Skeletal muscle satellite cell (primary cell): Measurements from ENCODE around the gene TCEAL5. TPM values are rescaled to one million over a fixed set of nuclear protein-coding genes. Genes with fewer than 3 reads are reported as not detected.
"Not testable (repeated sequence)": the region's sequence is repeated elsewhere in the genome, so short reads cannot be mapped to it uniquely, and the experiment has no call there.

ENCODE experiments used
- H3K27me3 ChIP-seq: 2 replicates; pipeline ENCODE4 v1.7.0; 2013; ENCODE audit warnings: low read length; ENCODE audit not compliant: control insufficient read depth, insufficient read depth
- H3K36me3 ChIP-seq: 2 replicates; pipeline ENCODE4 v1.7.0; 2013; ENCODE audit warnings: mild to moderate bottlenecking, control low read depth, low read length; ENCODE audit not compliant: insufficient read depth
- H3K4me1 ChIP-seq: 2 replicates; pipeline ENCODE4 v1.7.0; 2013; ENCODE audit warnings: low read length; ENCODE audit not compliant: control insufficient read depth, insufficient read depth
- H3K4me2 ChIP-seq: 2 replicates; pipeline ENCODE4 v1.7.0; 2013; ENCODE audit warnings: mild to moderate bottlenecking, low read length
- H3K4me3 ChIP-seq: 2 replicates; pipeline ENCODE4 v1.7.0; 2013; ENCODE audit warnings: low read length
- H3K9ac ChIP-seq: 2 replicates; pipeline ENCODE4 v1.7.0; 2013; ENCODE audit warnings: mild to moderate bottlenecking, low read depth, low read length, moderate library complexity
- H3K9me3 ChIP-seq: replicated peaks from 2 replicates; pipeline ENCODE4 v1.7.0; 2013; ENCODE audit warnings: mild to moderate bottlenecking, control low read depth, low read length
- total RNA-seq: library from RNA; depleted of rRNA; stranded (reverse); fragments of >200 nt; gene quantifications from 2 replicates; pipeline ENCODE4 v1.2.3, GENCODE V29; 2012; rRNA removed

TCEAL5 gene
- not detected in 2 replicates for total RNA-seq

DNA sequence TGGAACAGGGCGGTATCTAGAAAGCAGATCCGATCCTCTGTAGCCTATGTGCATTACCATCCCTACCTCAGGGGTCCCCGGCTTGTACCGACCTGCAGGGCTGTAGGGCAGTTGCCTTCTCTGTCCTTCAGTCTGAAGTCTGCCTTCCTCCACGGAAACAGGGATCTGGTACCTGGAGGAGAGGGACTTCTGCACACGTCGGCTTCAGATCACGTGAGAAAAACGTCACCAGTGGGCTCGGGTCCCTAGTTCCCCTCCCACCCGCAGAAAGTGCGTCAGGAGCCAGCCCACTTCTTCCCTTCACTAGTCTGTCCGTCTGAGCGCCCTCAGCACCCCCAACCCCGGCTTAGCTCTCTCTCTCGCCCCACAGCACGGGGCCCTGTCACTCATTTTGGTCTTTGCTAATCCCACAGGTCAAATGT is at the start of gene TCEAL5:
Gene TCEAL5, minus strand, starts transcription at position 170 of the 422 bp plus-strand sequence. CDS start 2,187 bp downstream, outside the sequence.
- Histone ChIP-seq H3K4me3 (no peak within 1 kb of the TSS), H3K9ac (no peak within 1 kb of the TSS), H3K9me3 (no peaks in the 10 kb centered on the region), H3K4me2 (no peak within 1 kb of the TSS), H3K36me3 (no peaks in the 10 kb centered on the region), H3K4me1 (no peaks in the 10 kb centered on the region), H3K27me3 (peaks cover 90% of the 10 kb centered on the region)

- no peak overlapping the region for H3K4me2 ChIP-seq
- no peaks in the 10 kb centered on the region for H3K4me1 ChIP-seq
- H3K27me3 ChIP-seq, result peaks cover 32% of the 10 kb centered on the region
- H3K9me3 ChIP-seq, result no peaks in the 10 kb centered on the region
- no peak overlapping the region for H3K4me3 ChIP-seq
- no peaks in the 10 kb centered on the region for H3K36me3 ChIP-seq
- no peak overlapping the region for H3K9ac ChIP-seq
These were observed 34.8 kb upstream of the TCEAL5 start for GRCh38 chrX:103311399-103311780.

DNA sequence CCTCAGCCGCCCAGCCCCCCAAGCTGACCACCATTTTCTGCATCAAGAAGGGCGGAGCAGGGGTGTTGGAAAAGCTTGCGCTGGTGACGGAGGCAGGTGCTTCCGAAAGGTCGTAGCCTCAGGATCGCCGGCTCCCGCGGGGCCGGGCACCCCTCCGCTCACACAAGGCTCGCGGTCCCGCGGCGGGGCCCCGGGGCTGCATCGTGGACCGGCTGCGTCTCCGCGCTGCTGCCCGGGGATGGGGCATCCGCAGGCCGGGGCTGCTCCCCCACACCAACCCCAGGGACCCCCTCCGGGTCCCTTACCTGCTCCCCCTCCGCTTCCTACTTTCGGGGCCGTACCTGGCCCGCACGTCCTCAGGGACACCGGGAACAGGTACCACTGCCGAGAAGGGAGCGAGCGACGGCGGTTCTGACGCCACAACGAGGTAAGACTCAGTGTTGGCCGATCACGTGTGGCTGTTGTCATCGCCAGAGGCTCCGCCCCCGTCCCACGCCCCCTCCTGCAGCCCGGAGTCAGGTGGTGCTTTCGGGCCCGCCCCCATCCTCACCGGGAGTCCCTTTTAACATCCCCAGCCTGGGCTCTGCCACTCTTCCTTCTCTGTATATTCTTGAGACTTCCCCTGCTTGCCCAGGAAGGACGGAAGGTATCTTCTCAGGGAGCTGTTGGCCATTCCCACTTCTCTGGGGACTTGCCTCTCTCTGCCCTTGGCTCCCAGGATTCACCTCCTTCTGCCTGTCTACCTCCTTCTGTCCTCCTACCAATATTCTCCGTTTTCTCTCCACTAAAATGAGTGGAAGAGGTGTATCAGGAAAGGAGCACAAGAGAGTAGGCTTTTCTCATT is 34.2 kb upstream of the TCEAL5 start, which contains the start of gene BEX2:
Gene BEX2, minus strand, starts transcription at position 436 of the 844 bp plus-strand sequence. CDS start 1,014 bp downstream, outside the sequence.
- Histone ChIP-seq H3K4me1 (no peaks in the 10 kb centered on the region), H3K9ac (no peak within 1 kb of the TSS), H3K9me3 (no peaks in the 10 kb centered on the region), H3K4me2 (peak within 1 kb of the TSS; percentile 86), H3K36me3 (no peaks in the 10 kb centered on the region), H3K27me3 (peaks cover 38% of the 10 kb centered on the region), H3K4me3 (peak within 1 kb of the TSS; percentile 68)

DNA sequence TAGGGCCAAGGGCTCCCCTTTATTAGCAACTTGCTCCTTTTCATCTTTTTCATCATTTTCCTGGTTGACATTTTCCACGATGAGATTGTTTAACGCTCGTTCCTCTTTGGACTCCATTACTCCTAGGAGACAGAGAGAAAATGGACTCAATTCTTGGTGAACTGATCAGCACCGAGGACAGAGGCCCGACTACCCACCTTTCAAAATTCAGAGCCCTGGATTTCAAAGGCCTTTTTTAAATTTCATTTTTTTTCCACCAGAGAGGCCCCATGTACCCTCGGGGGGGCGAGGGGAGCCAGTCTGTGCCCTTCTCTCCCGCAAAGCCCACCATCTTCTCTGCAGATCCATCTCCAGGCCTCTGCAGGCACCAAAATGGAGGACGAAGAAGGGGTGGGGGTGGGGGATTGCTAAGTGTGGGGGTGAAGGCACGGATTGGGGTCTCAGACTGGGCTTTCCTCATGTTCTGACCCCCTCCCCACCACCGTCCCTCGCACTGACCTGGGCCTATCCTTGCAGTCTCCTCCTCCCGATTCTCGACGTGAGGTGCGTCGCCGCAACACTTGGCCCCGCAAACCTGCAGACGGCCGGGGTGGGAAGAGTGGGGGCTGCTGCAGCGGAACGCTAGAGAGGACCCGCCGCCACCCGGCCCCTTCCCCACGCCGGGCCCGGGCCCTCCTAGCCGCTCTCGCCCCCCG is 33.5 kb upstream of the TCEAL5 start:
- Histone ChIP-seq H3K27me3 (peaks cover 39% of the 10 kb centered on the region), H3K4me3 (peak overlapping the region; percentile 68), H3K4me2 (peak overlapping the region; percentile 86), H3K4me1 (no peaks in the 10 kb centered on the region), H3K9ac (no peak overlapping the region), H3K36me3 (no peaks in the 10 kb centered on the region), H3K9me3 (no peaks in the 10 kb centered on the region)

- not testable (repeated sequence) for H3K9ac ChIP-seq, H3K4me2 ChIP-seq, H3K4me1 ChIP-seq, H3K36me3 ChIP-seq, H3K9me3 ChIP-seq, H3K4me3 ChIP-seq
- peaks cover 41% of the 10 kb centered on the region for H3K27me3 ChIP-seq
These were observed 29.1 kb upstream of the TCEAL5 start for GRCh38 chrX:103305666-103306065.

GRCh38 chrX:103304705-103305104 is 28.2 kb upstream of the TCEAL5 start:
- H3K4me2 ChIP-seq, result no peak overlapping the region
- no peaks in the 10 kb centered on the region for H3K4me1 ChIP-seq
- H3K9ac ChIP-seq, result no peak overlapping the region
- no peaks in the 10 kb centered on the region for H3K36me3 ChIP-seq
- H3K9me3 ChIP-seq, result no peaks in the 10 kb centered on the region
- peaks cover 37% of the 10 kb centered on the region for H3K27me3 ChIP-seq
- H3K4me3 ChIP-seq, result no peak overlapping the region

- Histone ChIP-seq H3K27me3 (peaks cover 40% of the 10 kb centered on the region), H3K4me3 (no peak overlapping the region), H3K9ac (no peak overlapping the region), H3K36me3 (no peaks in the 10 kb centered on the region), H3K9me3 (no peaks in the 10 kb centered on the region), H3K4me1 (no peaks in the 10 kb centered on the region), H3K4me2 (no peak overlapping the region)
These were observed 16.6 kb upstream of the TCEAL5 start for GRCh38 chrX:103293118-103293517.

- Histone ChIP-seq H3K9me3 (no peaks in the 10 kb centered on the region), H3K9ac (no peak overlapping the region), H3K27me3 (peaks cover 66% of the 10 kb centered on the region), H3K36me3 (no peaks in the 10 kb centered on the region), H3K4me2 (no peak overlapping the region), H3K4me3 (no peak overlapping the region), H3K4me1 (no peaks in the 10 kb centered on the region)
These were observed 3.1 kb upstream of the TCEAL5 start for GRCh38 chrX:103279624-103280023.

DNA sequence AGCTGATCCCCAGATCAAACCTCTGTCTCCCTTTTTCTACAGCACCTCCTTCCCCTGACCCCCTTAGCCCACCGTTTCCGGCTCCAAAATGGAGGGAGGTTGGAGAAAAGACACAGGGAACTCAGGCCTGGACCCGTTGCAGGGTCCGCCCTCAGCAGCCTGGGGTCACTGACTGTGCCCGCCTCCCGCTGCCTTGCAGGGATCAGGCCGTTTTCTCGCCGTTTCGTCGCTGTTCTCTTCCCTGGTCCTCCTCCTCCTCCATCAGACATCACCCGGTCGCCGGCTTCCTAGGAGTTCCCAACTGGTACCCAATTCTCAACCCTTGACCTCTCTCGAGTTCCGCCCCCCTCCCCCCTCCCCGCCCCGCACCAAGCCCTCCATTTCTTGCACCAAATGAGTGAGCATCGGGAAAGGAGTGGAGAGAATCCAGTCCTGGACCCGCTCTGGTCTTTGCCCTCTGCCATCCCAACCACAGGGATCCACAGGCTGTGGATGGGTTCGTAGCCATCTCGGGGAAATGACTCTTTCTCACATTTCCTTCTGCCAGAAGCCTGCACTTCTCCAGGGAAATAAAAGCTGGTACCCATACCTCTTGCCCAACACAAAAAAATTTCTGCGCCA is 493 bp downstream of the TCEAL5 start:
- peaks cover 91% of the 10 kb centered on the region for H3K27me3 ChIP-seq
- H3K9ac ChIP-seq, result no peak overlapping the region
- no peaks in the 10 kb centered on the region for H3K4me1 ChIP-seq
- no peaks in the 10 kb centered on the region for H3K36me3 ChIP-seq
- H3K4me3 ChIP-seq, result no peak overlapping the region
- no peak overlapping the region for H3K4me2 ChIP-seq
- no peaks in the 10 kb centered on the region for H3K9me3 ChIP-seq

- H3K27me3 ChIP-seq, result peaks cover 91% of the 10 kb centered on the region
- H3K4me1 ChIP-seq, result no peaks in the 10 kb centered on the region
- no peak overlapping the region for H3K4me2 ChIP-seq
- H3K4me3 ChIP-seq, result no peak overlapping the region
- H3K9me3 ChIP-seq, result no peaks in the 10 kb centered on the region
- H3K9ac ChIP-seq, result no peak overlapping the region
- no peaks in the 10 kb centered on the region for H3K36me3 ChIP-seq
These were observed 2.3 kb downstream of the TCEAL5 start for GRCh38 chrX:103274284-103274683.

- H3K9me3 ChIP-seq, result no peaks in the 10 kb centered on the region
- peaks cover 8% of the 10 kb centered on the region for H3K4me1 ChIP-seq
- peaks cover 40% of the 10 kb centered on the region for H3K27me3 ChIP-seq
- peaks cover 4% of the 10 kb centered on the region for H3K36me3 ChIP-seq
- H3K9ac ChIP-seq, result no peak overlapping the region
- no peak overlapping the region for H3K4me2 ChIP-seq
- no peak overlapping the region for H3K4me3 ChIP-seq
These were observed 18.3 kb downstream of the TCEAL5 start for GRCh38 chrX:103258275-103258674.
